ENCODE results near the gene ADAD1. TPM values are rescaled to one million over a fixed set of nuclear protein-coding genes. Genes with fewer than 3 reads are reported as not detected.

ADAD1 gene
- not detected in 2 replicates for total RNA-seq

DNA sequence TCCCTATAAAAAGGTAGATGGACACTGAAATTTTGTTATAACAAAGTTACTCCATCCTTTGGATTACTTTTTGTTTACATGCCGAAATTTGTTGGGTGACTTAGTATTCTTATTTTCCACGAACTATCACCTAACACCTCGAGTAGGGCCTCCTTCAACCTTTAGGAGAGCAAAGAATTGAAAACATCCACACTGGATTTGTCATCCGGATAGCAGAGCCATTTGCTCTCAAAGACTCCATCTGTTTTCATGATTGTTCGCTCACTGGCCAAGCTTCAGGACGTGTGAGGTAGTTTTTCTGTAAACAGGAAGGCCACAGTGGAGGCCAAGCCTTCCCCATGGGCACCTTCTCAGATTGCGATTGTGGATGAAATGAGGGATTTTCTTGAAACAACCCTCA is at the start of gene ADAD1:
Gene ADAD1, plus strand, starts transcription at position 301 of the 400 bp plus-strand sequence. CDS start 1,059 bp downstream, outside the sequence.

DNA sequence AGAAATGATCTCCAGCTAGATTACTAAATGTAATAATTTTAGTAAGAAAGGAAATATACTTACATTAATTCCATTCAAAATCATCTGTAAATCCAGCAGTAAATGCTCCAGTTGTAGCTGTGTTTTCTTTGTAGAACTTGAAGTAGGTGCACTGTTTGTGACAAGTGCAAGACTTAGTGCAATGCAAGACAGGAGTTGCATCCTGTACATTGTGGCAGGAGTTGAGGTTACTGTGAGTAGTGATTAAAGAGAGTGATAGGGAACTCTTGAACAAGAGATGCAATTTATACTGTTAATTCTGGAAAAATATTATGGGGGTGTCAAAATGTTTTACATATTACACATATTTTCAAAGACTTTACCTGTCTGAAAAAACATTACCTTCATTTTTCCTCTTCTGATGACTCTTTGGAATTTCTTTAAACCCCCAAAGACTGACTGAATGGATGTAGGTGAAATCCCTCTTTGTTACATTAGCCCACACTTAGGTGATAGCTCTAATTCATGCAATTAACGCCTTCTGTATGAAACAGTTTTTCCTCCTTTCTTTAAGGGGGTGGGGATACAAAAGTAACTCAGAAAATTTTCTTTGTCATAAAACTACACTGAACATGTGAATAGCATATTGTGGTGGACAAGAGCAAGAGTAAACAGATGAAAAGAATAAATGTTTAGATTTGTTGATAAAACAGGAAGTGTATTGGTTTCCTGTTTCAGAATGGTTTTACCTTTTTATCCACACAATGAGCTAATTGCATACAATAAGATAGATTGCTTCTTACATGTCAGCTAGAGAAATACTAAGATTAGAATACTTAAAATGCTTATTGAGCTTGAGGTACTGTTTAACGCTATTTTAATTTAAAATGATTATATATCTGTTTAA is 77.7 kb downstream of the ADAD1 start, which contains the start of gene IL2:
Gene IL2, minus strand, starts transcription at position 495 of the 886 bp plus-strand sequence. Its CDS starts 285 bp downstream, at position 210.

Other genes with a start within 250 kb of the ADAD1 start
- gene BLTP1, start 226.7 kb upstream of the ADAD1 start, total RNA-seq = 109 and 171 TPM in 2 replicates
- not detected in 2 replicates for gene IL2, start 77.7 kb downstream of the ADAD1 start, total RNA-seq
- not detected in 2 replicates for gene IL21, start 242.1 kb downstream of the ADAD1 start, total RNA-seq